IPS-18c (cell line): ENCODE measurements around the gene MAPKAPK5.
A peak's percentile ranks its signal among the peaks of the same experiment; 100 is the strongest.
"Not testable (repeated sequence)": the region's sequence is repeated elsewhere in the genome, so short reads cannot be mapped to it uniquely, and the experiment has no call there.

Experiments
- H3K4me3 ChIP-seq: 2 replicates; pipeline ENCODE4 v1.7.0; 2013; ENCODE audit warnings: low read depth, mild to moderate bottlenecking, low read length, moderate library complexity; ENCODE audit not compliant: insufficient read depth
- H3K9me3 ChIP-seq: one replicate; pipeline ENCODE4 v1.6.1; 2013; ENCODE audit warnings: mild to moderate bottlenecking, low read length, moderate library complexity; ENCODE audit not compliant: control insufficient read depth, insufficient read depth

Gene MAPKAPK5

DNA sequence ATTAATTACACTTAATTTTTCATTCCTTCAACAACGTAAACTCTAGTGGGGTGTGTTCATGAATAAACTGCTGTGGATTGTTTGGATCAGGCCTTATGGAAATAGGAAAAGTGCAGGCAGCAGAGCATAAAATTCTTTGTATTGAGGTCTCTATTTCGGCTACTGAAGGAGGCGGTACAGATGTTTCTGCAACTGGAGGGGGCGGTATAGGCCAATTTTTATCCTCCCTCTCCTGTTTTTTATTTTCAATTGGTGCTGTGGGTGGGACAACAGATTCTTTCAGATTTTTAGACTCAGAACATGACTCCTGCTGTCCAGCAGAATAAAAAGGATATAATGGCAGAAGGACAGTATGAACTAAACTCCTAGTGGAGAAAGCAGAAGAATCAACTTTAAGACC, 17.7 kb upstream of the MAPKAPK5 start:
- H3K9me3 ChIP-seq, H3K4me3 ChIP-seq: not testable (repeated sequence)

DNA sequence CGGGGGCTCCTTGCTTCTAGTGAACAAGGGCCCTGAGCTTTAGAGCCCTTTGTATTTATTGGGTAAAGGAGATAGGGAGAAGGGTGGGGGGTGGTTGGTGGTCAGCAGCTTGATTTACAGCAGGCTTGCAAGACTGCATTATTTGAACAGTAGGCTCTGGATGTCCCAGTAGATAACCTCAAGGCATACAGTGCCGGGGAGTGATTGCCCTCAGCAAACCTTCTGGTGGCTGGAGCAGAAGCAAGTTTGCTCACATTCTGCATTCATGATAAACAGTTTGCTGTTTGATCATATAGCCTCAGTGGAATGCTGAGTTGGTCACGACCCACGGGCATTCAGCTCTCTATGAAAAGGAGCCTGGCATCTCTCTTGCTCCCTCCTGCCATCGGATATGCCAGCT, 16.5 kb upstream of the MAPKAPK5 start:
- no peaks in the 10 kb centered on the region for H3K9me3 ChIP-seq

DNA sequence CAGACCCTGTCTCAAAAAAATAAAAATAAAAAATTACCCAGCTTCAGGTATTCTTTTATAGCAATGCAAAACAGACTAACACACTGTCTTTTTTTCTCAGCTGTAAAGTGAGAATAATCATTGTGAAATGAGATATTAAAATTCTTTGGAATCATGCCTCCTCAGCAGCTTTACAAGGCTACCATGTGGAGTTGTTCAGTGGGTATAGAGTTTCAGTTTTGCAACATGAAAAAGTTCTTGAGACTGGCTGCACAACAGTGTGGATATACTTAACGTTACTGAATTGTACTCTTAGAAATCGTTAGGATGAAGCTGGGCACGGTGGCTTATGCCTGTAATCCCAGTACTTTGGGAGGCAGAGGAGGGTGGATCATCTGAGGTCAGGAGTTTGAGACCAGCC, 15.7 kb upstream of the MAPKAPK5 start:
- H3K4me3 ChIP-seq, result no peak overlapping the region
- H3K9me3 ChIP-seq, result no peaks in the 10 kb centered on the region

More for the DNA sequence above, 16.5 kb upstream of the MAPKAPK5 start:
- H3K4me3 ChIP-seq, result no peak overlapping the region

DNA sequence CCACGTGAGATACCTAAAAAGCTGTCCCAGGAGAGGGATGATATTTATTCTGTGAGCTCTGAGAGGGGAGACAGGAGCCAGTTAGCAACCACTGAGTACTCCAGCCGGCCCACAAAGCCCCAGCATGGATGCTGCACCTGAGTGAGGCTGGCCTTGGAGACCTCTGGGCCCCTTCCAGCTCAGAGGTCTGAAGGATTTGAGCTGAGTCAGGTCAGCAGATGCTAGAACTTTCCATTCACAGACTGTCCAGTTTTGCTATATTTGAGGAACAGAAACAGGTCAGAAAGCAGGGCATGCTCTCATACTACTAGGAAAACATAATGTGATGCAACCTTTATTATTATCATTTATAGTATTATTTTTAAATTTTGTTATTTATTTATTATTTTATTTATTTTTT, 15.0 kb upstream of the MAPKAPK5 start:
- Histone ChIP-seq H3K4me3 (no peak overlapping the region), H3K9me3 (no peaks in the 10 kb centered on the region)

DNA sequence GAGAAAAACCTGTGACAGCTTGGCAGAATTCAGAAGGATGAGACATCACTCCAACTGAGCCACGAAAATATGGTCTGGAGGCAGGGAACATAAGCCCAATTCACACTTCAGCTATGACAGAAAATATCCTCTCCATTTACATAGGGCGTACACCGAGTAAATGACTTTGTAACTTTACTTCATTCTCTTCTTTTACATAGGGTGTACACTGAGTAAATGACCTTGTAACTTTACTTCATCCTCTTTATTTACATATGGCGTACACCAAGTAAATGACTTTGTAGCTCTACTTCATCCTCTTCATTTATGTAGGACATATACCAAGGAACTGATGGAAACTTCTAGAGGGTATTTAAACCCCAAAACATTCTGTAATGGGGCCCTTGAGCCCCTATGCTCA, 14.1 kb upstream of the MAPKAPK5 start:
- H3K4me3 ChIP-seq, result no peak overlapping the region
- no peaks in the 10 kb centered on the region for H3K9me3 ChIP-seq

DNA sequence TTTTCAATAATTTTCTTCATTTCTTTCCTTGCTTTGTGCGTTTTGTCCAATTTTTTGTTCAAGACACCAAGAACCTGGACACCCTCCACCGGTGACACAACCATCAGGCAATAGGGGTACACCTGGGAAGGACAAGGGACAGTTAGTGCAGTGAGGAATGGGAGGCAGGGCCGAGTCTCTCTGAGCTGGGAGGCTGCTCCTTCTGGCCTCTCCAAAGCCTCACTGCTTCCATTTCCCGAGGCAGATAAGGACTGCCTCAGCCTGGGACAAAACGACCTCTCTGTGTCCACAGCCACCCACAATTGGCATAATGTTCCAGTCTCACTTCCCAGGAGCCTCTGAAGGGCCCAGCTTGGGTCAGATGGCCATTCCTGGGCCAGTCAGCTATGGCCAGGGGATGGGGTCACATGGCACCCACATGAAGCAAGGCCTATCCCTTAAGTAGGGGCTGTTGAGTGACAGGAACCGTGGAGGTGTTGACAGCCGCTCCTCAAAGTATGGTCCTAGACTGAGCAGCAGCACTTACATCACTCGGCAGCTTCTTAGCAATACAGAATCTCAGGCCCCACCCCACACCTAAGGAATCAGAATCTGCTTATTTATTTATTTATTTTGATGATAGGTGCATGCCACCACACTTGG, 13.6 kb upstream of the MAPKAPK5 start:
- H3K9me3 ChIP-seq, result no peaks in the 10 kb centered on the region
- H3K4me3 ChIP-seq, result no peak overlapping the region

DNA sequence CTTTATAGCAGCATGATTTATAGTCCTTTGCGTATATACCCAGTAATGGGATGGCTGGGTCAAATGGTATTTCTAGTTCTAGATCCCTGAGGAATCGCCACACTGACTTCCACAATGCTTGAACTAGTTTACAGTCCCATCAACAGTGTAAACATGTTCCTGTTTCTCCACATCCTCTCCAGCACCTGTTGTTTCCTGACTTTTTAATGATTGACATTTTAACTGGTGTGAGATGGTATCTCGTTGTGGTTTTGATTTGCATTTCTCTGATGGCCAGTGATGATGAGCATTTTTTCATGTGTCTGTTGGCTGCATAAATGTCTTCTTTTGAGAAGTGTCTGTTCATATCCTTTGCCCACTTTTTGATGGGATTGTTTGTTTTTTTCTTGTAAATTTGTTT, 12.4 kb upstream of the MAPKAPK5 start:
- H3K9me3 ChIP-seq, H3K4me3 ChIP-seq: not testable (repeated sequence)

DNA sequence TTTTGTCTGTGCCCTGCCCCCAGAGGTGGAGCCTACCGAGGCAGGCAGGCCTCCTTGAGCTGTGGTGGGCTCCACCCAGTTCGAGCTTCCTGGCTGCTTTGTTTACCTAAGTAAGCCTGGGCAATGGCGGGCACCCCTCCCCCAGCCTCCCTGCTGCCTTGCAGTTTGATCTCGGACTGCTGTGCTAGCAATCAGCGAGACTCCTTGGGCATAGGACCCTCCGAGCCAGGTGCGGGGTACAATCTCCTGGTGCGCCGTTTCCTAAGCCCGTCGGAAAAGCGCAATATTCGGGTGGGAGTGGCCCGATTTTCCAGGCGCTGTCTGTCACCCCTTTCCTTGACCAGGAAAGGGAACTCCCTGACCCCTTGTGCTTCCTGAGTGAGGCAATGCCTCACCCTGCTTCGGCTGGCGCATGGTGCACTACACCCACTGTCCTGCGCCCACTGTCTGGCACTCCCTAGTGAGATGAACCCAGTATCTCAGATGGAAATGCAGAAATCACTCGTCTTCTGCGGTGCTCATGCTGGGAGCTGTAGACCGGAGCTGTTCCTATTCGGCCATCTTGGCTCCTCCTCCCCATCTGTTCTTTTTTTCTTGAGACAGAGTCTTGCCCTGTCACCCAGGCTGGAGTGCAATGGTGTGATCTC, 7.2 kb upstream of the MAPKAPK5 start:
- H3K4me3 ChIP-seq, H3K9me3 ChIP-seq: not testable (repeated sequence)

DNA sequence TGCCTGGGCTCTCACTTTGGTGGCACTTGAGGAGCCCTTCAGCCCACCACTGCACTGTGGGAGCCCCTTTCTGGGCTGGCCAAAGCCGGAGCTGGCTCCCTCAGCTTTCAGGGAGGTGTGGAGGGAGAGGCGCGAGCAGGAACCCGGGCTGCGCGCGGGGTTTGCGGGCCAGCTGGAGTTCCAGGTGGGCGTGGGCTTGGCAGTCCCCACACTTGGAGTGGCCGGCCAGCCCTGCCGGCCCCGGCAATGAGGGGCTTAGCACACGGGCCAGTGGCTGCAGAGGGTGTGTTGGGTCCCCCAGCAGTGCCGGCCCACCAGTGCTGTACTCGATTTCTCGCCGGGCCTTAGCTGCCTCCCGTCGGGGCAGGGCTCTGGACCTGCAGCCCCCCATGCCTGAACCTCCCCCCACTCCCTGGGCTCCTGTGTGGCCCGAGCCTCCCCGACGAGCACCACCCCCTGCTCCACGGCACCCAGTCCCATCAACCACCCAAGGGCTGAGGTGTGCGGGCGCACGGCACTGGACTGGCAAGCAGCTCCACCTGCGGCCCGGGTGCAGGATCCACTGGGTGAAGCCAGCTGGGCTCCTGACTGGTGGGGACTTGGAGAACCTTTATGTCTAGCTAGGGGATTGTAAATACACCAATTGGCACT, 6.4 kb upstream of the MAPKAPK5 start:
- H3K4me3 ChIP-seq, H3K9me3 ChIP-seq: not testable (repeated sequence)

DNA sequence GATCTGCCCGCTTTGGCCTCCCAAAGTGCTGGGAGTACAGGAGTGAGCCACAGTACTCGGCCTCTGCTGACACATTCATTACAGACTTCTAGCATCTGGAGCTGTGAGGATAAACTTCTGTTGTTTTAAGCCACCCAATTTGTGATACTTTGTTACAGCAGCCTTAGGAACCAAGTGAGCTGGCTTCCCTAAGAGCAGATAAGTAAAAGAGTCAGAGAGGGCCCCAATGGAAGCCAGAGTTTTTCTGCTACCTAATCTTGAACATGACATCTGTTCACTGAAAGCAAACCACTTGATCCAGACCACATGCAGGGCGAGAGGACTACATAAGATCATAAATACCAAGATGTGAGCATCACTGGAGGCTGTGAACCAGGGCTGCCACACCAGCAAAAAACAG, 3.7 kb upstream of the MAPKAPK5 start:
- no peak overlapping the region for H3K4me3 ChIP-seq
- no peaks in the 10 kb centered on the region for H3K9me3 ChIP-seq

DNA sequence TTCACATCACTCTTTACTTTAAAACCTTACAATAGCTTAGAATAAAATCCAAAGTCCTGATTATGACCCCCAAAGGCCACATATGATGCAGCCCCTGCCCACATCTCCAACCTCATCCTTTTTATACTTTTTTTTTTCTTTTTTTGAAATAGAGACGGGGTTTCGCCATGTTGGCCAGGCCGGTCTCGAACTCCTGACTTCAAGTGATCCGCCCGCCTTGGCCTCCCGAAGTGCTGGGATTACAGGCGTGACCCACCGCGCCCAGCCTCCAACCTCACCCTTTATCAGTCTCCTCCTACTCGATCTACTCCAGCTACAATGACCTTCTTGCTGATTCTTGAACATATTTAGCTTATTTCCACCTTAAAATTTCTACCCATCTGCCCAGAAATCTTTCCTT, 1.2 kb upstream of the MAPKAPK5 start:
- H3K4me3 ChIP-seq, result peak overlapping the region; percentile 99

DNA sequence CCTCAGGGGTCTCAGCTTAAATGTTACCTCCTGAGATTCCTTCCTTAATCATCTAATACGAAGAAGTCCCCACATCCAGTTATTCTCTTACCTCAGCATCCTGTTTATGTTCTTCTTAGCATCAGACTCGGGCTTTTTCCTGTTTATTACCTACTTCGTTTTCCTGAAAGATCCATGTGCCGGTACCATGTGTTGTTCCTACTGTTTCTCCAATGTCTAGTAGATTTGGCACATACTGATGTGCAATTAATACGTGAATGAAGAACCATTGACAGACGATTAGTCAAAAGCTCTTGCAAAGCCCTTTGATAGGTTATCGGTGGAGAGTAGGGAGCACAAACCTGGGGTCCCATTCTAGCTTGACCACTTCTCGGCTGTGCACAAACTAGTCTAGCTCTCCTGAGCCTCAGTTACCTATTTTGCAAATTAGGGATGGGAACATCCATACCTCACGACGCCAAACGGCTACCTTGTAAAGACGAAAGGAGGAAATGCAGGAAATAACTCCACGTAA, 735 bp upstream of the MAPKAPK5 start:
- Histone ChIP-seq H3K4me3 (peak overlapping the region; percentile 99), H3K9me3 (no peaks in the 10 kb centered on the region)

More for the DNA sequence above, 1.2 kb upstream of the MAPKAPK5 start:
- no peaks in the 10 kb centered on the region for H3K9me3 ChIP-seq

DNA sequence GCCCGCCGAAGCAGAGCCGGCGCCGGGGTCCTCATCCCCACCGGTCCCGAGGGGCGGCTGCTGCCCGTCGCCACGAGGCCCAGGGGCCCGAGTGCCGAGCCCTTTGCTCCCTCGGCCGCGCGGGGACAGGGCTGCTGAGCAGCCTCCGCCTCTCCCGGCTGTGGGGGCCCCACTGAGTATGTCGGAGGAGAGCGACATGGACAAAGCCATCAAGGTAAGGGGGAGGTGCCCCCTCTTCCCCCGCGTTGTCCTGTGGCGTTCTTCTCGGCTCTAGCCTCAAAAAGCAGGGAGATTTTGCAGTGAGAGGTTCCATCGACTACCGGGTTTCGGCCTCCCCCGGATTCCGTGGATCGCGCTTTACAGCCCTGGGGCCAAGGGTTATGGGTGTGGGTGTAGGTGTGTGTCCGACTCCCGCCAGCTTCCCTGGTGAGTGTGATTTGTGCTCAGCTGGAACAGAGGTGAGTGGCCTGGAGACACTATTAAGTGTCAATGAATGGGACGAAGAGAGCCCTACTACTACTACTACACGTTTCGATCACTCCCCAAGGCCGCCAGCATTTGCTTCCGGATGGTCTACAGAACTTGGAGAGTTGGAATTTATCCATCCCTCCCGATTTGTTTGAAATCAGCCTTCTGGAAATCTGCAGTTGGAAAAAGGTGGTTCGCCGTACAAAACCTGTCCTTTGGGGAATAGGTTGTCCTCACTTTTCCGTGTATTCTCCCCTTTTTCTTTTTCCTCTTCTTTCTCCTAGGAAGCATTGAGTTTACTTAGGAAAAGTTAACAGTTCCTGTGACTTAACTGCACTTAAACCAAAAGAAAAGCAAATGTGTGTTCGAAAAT, 748 bp downstream of the MAPKAPK5 start:
- peak overlapping the region; percentile 99 for H3K4me3 ChIP-seq
- no peaks in the 10 kb centered on the region for H3K9me3 ChIP-seq

DNA sequence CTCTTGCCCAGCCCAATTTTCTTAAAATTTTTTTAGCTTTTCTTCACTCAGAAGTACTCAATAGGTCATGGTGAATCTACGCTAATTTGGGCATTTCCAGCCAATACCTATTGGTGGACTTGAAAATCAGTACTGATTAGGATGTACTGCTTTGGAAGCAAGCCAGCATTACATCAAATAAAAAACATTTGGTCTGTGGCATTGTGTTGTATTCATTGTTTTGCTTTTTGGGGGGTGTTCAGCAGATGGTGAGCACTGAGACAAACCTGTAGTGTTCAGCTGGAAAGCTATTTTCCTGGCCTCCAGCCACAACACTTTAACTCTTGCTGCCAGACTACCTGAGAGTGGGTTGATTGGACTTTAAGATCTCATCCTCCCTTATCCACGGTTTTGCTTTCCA, 4.0 kb downstream of the MAPKAPK5 start:
- Histone ChIP-seq H3K4me3 (no peak overlapping the region), H3K9me3 (no peaks in the 10 kb centered on the region)

DNA sequence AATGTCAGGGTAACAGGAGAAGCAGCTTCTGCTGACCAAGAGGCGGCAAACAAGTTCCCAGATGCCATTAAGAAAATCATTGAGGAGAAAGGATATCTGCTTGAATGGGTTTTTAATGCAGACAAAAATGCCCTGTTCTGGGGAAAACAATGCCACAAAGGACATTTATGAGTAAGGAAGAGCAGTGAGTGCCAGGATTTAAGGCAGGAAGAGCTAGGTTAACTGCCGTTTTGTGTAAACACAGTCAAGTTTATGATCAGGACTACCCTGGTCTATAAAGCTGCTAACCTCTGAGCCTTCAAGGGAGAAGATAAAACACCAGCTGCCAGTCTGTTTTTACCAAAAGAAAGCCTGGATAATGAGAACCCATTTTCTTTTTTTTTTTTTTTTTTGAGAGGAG, 8.5 kb downstream of the MAPKAPK5 start:
- H3K9me3 ChIP-seq, result peaks cover 2% of the 10 kb centered on the region
- H3K4me3 ChIP-seq, result no peak overlapping the region

DNA sequence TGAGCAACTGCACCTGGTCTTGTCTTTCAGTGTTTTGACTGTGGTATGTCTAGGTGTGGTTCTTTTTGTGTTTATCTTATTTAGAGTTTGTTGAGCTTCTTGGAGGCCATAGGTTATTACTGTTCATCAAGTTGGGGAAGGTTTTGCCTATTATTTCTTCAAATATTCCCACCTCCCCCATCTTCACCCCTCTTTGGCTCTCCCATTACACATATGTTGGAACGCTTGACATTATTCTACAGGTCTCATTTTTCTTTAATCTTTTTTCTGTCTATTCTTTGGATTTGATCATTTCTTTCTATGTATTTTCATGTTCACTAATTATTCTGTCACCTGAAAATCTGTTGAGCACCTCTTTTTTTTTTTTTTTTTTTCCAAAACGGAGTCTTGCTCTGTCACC, 16.2 kb downstream of the MAPKAPK5 start:
- no peak overlapping the region for H3K4me3 ChIP-seq
- peaks cover 2% of the 10 kb centered on the region for H3K9me3 ChIP-seq

DNA sequence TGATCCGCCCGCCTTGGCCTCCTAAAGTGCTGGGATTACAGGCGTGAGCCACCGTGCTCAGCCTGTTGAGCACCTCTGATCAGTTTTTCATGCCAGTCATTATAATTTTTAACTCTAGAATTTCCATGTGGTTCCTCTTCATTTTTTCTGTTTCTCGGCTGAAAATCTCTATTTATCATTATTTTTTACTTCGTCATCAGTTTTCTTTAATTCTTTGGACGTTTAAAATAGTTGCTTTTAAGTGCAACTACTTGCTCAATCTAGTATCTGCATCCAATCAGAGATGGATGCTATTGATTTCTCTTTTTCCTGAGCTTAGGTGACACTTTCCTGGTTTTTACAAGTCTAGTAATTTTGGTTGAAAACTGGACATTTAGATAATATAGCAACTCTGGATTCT, 16.8 kb downstream of the MAPKAPK5 start:
- H3K4me3 ChIP-seq, result no peak overlapping the region
- H3K9me3 ChIP-seq, result peaks cover 2% of the 10 kb centered on the region
